Right ventricle myocardium inferior (tissue), 1 donor: ENCODE measurements around the gene RGS3. TPM values are rescaled to one million over a fixed set of nuclear protein-coding genes. Genes with fewer than 3 reads are reported as not detected.

ENCODE experiments used
- ATAC-seq: fragments of 200-7000 bp; cut with Tn5 transposase; one replicate; pipeline ENCODE4 v1.9.1; 2020; ENCODE audit warnings: mild to moderate bottlenecking, moderate library complexity
- DNase-seq: peaks from one replicate; pipeline ENCODE4 v3.0.0; 2021; ENCODE audit errors: missing footprints
- intact Hi-C: fragments of 100-400 bp; cut with DNase I; formaldehyde crosslinking; loops from one replicate; pipeline ENCODE4 v1.11.0; 2022
- total RNA-seq: library from RNA; stranded (reverse); fragmentation: NEBNext Ultra II Directional; extraction: Animal tissue kit (Norgen Biotek cat#: 25700); gene quantifications from one replicate; pipeline ENCODE4 v1.2.1, GENCODE V29; 2021
- donor health status: DM: no; HTN: yes; CAD: no; lungs with severe emphysema.

Gene RGS3
- total RNA-seq, 1 donor from 2014 or later: 139 TPM

DNA sequence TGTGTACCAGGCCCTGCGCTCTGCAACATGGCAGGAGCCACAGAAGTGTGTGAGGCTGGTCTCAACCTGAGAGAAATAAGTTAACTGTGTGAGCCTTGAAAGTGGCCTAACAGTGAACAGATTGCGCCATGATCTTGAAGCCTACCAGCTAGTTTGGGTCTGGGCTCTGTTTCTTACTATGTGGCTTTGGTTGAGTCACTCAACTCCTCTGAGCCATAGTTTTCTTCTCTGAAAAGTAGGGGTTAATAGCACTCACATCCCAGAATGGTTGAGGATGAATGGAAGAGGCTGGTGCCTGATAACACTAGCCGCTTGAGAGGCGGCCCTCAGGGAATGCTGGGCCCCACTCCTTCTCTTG lies 121.5 kb downstream of the RGS3 start:
- intact Hi-C loops: loop anchor here (5.0 kb wide), 2 partner anchors 83 to 183 kb away; partner anchors contain the start of gene ALAD
- ATAC-seq (no peak), DNase-seq (no peak)

- intact Hi-C loops: loop anchor here (5.0 kb wide), 2 partner anchors 83 to 183 kb away; partner anchors contain the start of gene ALAD
- no peak for DNase-seq
- no peak for ATAC-seq
Observed at GRCh38 chr9:113585555-113585954, 122.0 kb downstream of the RGS3 start.

GRCh38 chr9:113587471-113588031 lies 124.0 kb downstream of the RGS3 start:
- DNase-seq (no peak), ATAC-seq (peak; percentile 77)
- intact Hi-C loops: loop anchor here (2.0 to 5.0 kb wide), 4 partner anchors 65 to 185 kb away; partner anchors contain the start of gene ALAD

DNA sequence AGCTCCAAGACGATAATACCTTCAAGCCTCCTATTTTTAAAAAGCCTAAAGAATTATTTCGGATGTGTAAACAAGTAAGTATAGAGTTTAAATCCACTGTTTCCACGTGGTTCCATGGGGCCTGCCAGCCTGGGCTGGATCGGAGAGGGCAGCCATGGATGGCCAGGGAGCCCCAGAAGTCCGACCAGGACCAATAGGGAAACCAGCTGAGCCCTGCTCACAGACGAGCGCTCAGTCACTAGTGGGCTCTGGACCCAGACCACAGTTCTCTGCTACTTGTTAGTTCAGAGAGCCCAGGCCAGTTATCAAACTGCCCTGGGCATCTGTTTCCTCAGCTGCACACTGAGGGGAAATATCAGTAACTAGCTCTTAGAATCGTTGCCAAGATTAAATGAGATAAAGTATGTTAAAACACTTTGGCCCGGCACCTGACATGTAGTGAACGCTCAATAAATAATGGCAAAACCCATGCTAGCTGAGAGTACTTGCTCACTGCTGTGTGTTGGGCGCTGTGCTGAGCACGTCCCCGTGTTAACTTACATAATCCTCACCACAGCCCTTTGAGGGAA lies 124.8 kb downstream of the RGS3 start:
- DNase-seq: no peak
- ATAC-seq: no peak
- intact Hi-C loops: loop anchor here (2.0 to 5.0 kb wide), 3 partner anchors 66 to 186 kb away; partner anchors contain the start of gene ALAD

GRCh38 chr9:113588936-113589335 lies 125.4 kb downstream of the RGS3 start:
- intact Hi-C loops: loop anchor here (2.0 to 5.0 kb wide), 3 partner anchors 66 to 187 kb away; partner anchors contain the start of gene ALAD
- DNase-seq (no peak), ATAC-seq (no peak)

- no peak for DNase-seq
- intact Hi-C loops: loop anchor here (2.0 to 5.0 kb wide), 3 partner anchors 67 to 187 kb away; partner anchors contain the start of gene ALAD
- ATAC-seq: no peak
Observed at GRCh38 chr9:113589407-113589806, 125.9 kb downstream of the RGS3 start.

DNA sequence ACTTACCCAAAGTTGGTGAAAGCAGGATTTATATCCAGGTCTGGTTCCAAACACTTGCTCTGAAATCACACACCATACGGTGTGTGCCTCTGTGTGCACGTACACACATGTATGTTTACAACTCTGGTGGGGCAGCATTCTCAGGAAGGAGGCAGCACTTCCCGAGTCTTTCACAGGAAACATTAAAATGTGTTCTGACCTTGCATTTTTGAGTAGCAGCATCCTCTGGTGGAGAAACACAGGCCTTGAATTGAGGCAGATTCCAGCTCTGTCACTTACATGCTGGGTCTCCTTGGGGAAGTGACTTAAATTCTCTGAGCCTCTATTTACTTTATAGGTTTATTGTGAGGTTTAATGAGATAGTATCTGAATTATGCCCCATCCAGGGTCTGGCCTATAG lies 126.4 kb downstream of the RGS3 start:
- DNase-seq (no peak), ATAC-seq (no peak)
- intact Hi-C loops: loop anchor here (2.0 to 5.0 kb wide), 4 partner anchors 67 to 318 kb away; partner anchors contain the start of gene ALAD

GRCh38 chr9:113590389-113590788 lies 126.9 kb downstream of the RGS3 start:
- no peak for DNase-seq
- no peak for ATAC-seq
- intact Hi-C loops: loop anchor here (5.0 kb wide), 1 partner anchor 318 kb away; no protein-coding TSS in a partner anchor

GRCh38 chr9:113590991-113591898 lies 127.7 kb downstream of the RGS3 start:
- peak; percentile 26 for ATAC-seq
- DNase-seq: peak; percentile 86
- intact Hi-C loops: loop anchor here (1.0 to 5.0 kb wide), 2 partner anchors 64 to 319 kb away; no protein-coding TSS in a partner anchor

GRCh38 chr9:113591899-113592625 lies 128.5 kb downstream of the RGS3 start:
- ATAC-seq: no peak
- intact Hi-C loops: loop anchor here (1.0 to 5.0 kb wide), 2 partner anchors 63 to 320 kb away; no protein-coding TSS in a partner anchor
- no peak for DNase-seq

DNA sequence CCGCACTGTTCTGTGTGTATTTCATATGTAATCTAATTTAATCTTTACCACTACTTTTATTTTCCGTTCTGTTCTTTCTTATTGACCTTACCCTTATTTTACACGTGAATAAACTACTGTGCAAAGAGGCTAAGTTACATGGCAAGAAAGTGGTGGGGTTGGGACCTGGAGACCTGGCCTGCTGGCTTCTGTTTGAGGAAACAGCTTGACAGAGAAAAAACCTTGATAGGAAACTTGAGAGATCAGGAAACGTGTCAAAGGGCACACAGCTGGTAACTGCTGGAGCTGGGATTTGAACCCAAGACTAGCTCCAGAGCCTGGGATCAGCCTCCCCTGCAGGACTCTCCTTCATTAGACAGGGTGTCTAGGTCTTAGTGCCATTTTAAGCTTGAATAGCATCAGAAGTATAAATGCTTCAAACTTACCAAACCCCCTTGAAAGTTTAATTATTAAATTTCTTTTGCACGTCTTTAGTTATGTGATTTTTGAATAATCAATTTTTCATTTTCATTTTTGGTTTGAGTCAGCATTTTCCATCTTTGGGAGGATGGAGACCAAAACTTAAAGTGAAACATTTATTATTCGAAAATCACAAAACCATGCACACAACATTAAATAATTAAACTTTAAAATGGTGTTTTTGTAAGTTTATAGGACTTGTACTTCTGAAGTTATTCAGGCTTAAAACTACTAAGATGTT lies 129.5 kb downstream of the RGS3 start:
- intact Hi-C loops: loop anchor here (5.0 kb wide), 1 partner anchor 321 kb away; no protein-coding TSS in a partner anchor
- DNase-seq (no peak), ATAC-seq (no peak)

DNA sequence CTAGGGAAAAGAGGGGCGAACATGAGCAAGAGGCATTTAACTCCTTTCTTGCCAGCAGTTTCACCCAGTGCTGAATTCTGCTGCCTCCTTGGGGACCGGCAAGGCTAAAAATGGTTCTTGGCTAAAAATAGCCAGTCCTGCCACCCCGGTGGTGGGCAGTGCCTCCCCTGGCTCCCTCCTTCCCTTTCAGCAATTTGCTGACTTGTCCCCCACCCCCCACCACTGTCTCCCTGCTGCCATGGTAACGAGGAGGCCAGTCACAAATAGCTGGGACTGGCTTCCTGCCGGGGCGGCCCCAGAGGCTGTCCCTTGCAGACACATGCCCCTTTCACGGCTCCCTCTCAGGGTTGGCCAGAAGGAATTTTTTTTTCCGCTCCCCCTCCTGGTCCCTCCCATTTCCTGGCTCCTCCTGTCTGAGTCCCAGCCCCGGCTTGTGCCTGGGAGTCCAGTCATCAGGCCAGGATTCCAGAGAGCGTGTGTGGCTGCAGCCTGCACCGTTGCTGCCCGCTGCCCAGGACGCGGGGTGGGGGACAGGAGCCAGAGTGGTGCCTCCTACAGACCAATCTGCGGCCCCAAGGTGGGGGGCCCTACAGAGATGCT lies 130.3 kb downstream of the RGS3 start:
- intact Hi-C loops: loop anchor here (1.0 to 5.0 kb wide), 2 partner anchors 28 to 321 kb away; no protein-coding TSS in a partner anchor
- peak; percentile 96 for DNase-seq
- ATAC-seq: peak; percentile 94

- intact Hi-C loops: loop anchor here (1.0 to 5.0 kb wide), 2 partner anchors 27 to 322 kb away; no protein-coding TSS in a partner anchor
- ATAC-seq (peak; percentile 21), DNase-seq (peak; percentile 69)
Observed at GRCh38 chr9:113594484-113595299, 131.2 kb downstream of the RGS3 start.

GRCh38 chr9:113596616-113597320 lies 133.2 kb downstream of the RGS3 start:
- intact Hi-C loops: no loop called here
- DNase-seq: no peak
- ATAC-seq: no peak

- no peak for ATAC-seq
- no peak for DNase-seq
- intact Hi-C loops: no loop called here
Observed at GRCh38 chr9:113597390-113598241, 134.1 kb downstream of the RGS3 start.
